GM23338 (cell line): ENCODE measurements around the gene FBRSL1. TPM values are rescaled to one million over a fixed set of nuclear protein-coding genes. Genes with fewer than 3 reads are reported as not detected.

Experiments used
- ATAC-seq: fragments of 200-7000 bp; cut with Tn5 transposase; 3 replicates; pipeline ENCODE4 v1.9.1; 2020
- DNase-seq: peaks from one replicate; pipeline ENCODE4 v3.0.0-alpha.2; 2015; ENCODE audit warnings: low spot score
- H2AFZ ChIP-seq: fragments of 200-600 bp; sonication (generic); 2 replicates; pipeline ENCODE4 v1.8.0; 2016; ENCODE audit warnings: antibody characterized with exemption, mild to moderate bottlenecking, moderate library complexity
- H3F3A ChIP-seq: fragments of 200-600 bp; sonication (generic); replicated peaks from 2 replicates; pipeline ENCODE4 v1.8.0; 2017; ENCODE audit warnings: antibody characterized with exemption, mixed run types, low read depth
- H3K27ac ChIP-seq: fragments of 200-600 bp; sonication (generic); 2 replicates; pipeline ENCODE4 v1.6.1; 2016; ENCODE audit warnings: low read depth
- H3K27me3 ChIP-seq: fragments of 200-600 bp; sonication (generic); 2 replicates; pipeline ENCODE4 v1.8.0; 2016; ENCODE audit warnings: mild to moderate bottlenecking, mixed run types, moderate library complexity; ENCODE audit not compliant: insufficient read depth
- H3K36me3 ChIP-seq: fragments of 200-600 bp; sonication (generic); 2 replicates; pipeline ENCODE4 v1.8.0; 2016; ENCODE audit warnings: mild to moderate bottlenecking; ENCODE audit not compliant: insufficient read depth
- H3K4me1 ChIP-seq: fragments of 200-600 bp; sonication (generic); 2 replicates; pipeline ENCODE4 v1.8.0; 2016; ENCODE audit warnings: mild to moderate bottlenecking, moderate library complexity; ENCODE audit not compliant: insufficient read depth
- H3K4me2 ChIP-seq: fragments of 200-600 bp; sonication (generic); 2 replicates; pipeline ENCODE4 v1.7.1; 2017; ENCODE audit warnings: mixed run types
- H3K4me3 ChIP-seq: fragments of 200-600 bp; sonication (generic); 2 replicates; pipeline ENCODE4 v1.6.1; 2016; ENCODE audit warnings: mixed run types
- H3K79me2 ChIP-seq: fragments of 200-600 bp; sonication (generic); replicated peaks from 2 replicates; pipeline ENCODE4 v1.8.0; 2017; ENCODE audit warnings: mild to moderate bottlenecking; ENCODE audit not compliant: insufficient read depth
- H3K9me2 ChIP-seq: fragments of 200-600 bp; sonication (generic); 2 replicates; pipeline ENCODE4 v1.8.0; 2017; ENCODE audit not compliant: insufficient read depth
- H4K20me1 ChIP-seq: fragments of 200-600 bp; sonication (generic); replicated peaks from 2 replicates; pipeline ENCODE4 v1.8.0; 2017; ENCODE audit warnings: mild to moderate bottlenecking; ENCODE audit not compliant: insufficient read depth
- H3K27ac Mint-ChIP-seq: 2 replicates; pipeline ENCODE4 v1.8.0; 2020; ENCODE audit warnings: inconsistent platforms, mild to moderate bottlenecking, moderate library complexity, mixed read lengths
- H3K27me3 Mint-ChIP-seq: 3 replicates; pipeline ENCODE4 v1.8.0; 2022; ENCODE audit warnings: low read depth, mild to moderate bottlenecking, moderate library complexity, mixed read lengths, inconsistent platforms; ENCODE audit not compliant: insufficient read depth, poor library complexity
- H3K36me3 Mint-ChIP-seq: 3 replicates; pipeline ENCODE4 v1.8.0; 2021; ENCODE audit warnings: low read depth, mild to moderate bottlenecking, inconsistent platforms, moderate library complexity, mixed read lengths
- H3K4me1 Mint-ChIP-seq: 3 replicates; pipeline ENCODE4 v1.8.0; 2020; ENCODE audit warnings: mild to moderate bottlenecking, inconsistent platforms, mixed read lengths
- H3K4me3 Mint-ChIP-seq: 3 replicates; pipeline ENCODE4 v1.8.0; 2021; ENCODE audit warnings: moderate library complexity, mild to moderate bottlenecking, inconsistent platforms, mixed read lengths
- H3K9me3 Mint-ChIP-seq: 3 replicates; pipeline ENCODE4 v1.8.0; 2020; ENCODE audit warnings: moderate library complexity, mild to moderate bottlenecking, inconsistent platforms, mixed read lengths
- CREB1 ChIP-seq: fragments of 250-450 bp; sonication (Bioruptor Pico); IDR thresholded peaks from 2 replicates; pipeline ENCODE4 v1.5.0; 2020; ENCODE audit warnings: low read depth, mild to moderate bottlenecking, moderate library complexity
- CTCF ChIP-seq, 2 experiments: fragments of 200-600 bp in 1 of 2; sonication (generic) in 1 of 2; conservative IDR thresholded peaks; 2 replicates each; pipeline versions ENCODE4 v1.5.1 to v1.6.1; 2016 to 2017; ENCODE audit warnings: antibody characterized with exemption in 2 of 2, low read depth in 2 of 2, mild to moderate bottlenecking in 2 of 2, moderate library complexity in 1 of 2
- ETS1 ChIP-seq: IDR thresholded peaks from 2 replicates; pipeline ENCODE4 v1.6.1; 2016; ENCODE audit warnings: antibody characterized with exemption
- EZH2 ChIP-seq: fragments of 200-600 bp; sonication (generic); IDR thresholded peaks from one replicate; pipeline ENCODE4 v1.8.0; 2017; ENCODE audit warnings: antibody characterized with exemption, mild to moderate bottlenecking, low read depth; ENCODE audit not compliant: unreplicated experiment
- EZH2phosphoT487 ChIP-seq: fragments of 200-600 bp; sonication (generic); IDR thresholded peaks from one replicate; pipeline ENCODE4 v1.8.1; 2018; ENCODE audit warnings: antibody characterized with exemption; ENCODE audit not compliant: unreplicated experiment
- JUNB ChIP-seq: IDR thresholded peaks from one replicate; pipeline ENCODE4 v1.6.1; 2016; ENCODE audit warnings: antibody characterized with exemption; ENCODE audit not compliant: unreplicated experiment
- NANOG ChIP-seq: IDR thresholded peaks from 2 replicates; pipeline ENCODE4 v1.6.1; 2016; ENCODE audit warnings: antibody characterized with exemption, borderline replicate concordance
- POLR2AphosphoS5 ChIP-seq: IDR thresholded peaks from 2 replicates; pipeline ENCODE4 v1.6.1; 2016; ENCODE audit warnings: antibody characterized with exemption, low read depth
- REST ChIP-seq: IDR thresholded peaks from one replicate; pipeline ENCODE4 v1.6.1; 2018; ENCODE audit warnings: antibody characterized with exemption; ENCODE audit not compliant: unreplicated experiment
- ZNF114 ChIP-seq: fragments of 250-450 bp; sonication (Bioruptor Pico); IDR thresholded peaks from 2 replicates; pipeline ENCODE4 v1.5.0; 2020; ENCODE audit warnings: mild to moderate bottlenecking, moderate library complexity
- ZNF462 ChIP-seq: fragments of 250-450 bp; sonication (Bioruptor Pico); IDR thresholded peaks from 2 replicates; pipeline ENCODE4 v1.5.0; 2020; ENCODE audit warnings: mild to moderate bottlenecking, moderate library complexity
- polyA plus RNA-seq: library from polyadenylated mRNA; unstranded; fragments of >200 nt; fragmentation: Nextera tagmentation; extraction: Ambion mirVana; gene quantifications from 2 replicates; pipeline ENCODE4 v1.2.1, GENCODE V29; 2016
- total RNA-seq: library from RNA; depleted of rRNA; stranded (reverse); fragments of >200 nt; shearing (Covaris generic); gene quantifications from 2 replicates; pipeline ENCODE4 v1.2.3, GENCODE V29; 2014

Gene FBRSL1
- total and polyA plus RNA-seq, 2 experiments from 2014 or later, result 37.8 to 89.8 TPM

- no peak for TF ChIP-seq ZNF462 (CRISPR knock-in tag)
- TF ChIP-seq EZH2phosphoT487, result no peak
- TF ChIP-seq ETS1, result no peak
- no peak for TF ChIP-seq POLR2AphosphoS5
- TF ChIP-seq NANOG, result no peak
Observed at GRCh38 chr12:132542661-132543060, 52.7 kb downstream of the FBRSL1 start (continued).

- no peak for ATAC-seq
- Mint-ChIP-seq H3K9me3 (peaks cover 3% of the 10 kb centered on the region; the same call in 2 of the 3 replicates), H3K4me1 (no peaks in the 10 kb centered on the region; the same call in 1 of the 3 replicates), H3K27me3 (peaks cover 53% of the 10 kb centered on the region), H3K27ac (no peak overlapping the region), H3K36me3 (no peaks in the 10 kb centered on the region), H3K4me3 (no peak overlapping the region)
- H3K27ac ChIP-seq, result no peak overlapping the region
- no peaks in the 10 kb centered on the region for H4K20me1 ChIP-seq
- peaks cover 86% of the 10 kb centered on the region for H3K27me3 ChIP-seq
- no peak overlapping the region for H2AFZ ChIP-seq
- TF ChIP-seq EZH2 (no peak), CTCF (conservative IDR thresholded peaks at IDR 0.05; ENCODE audit: low read depth in 2 of 2) (no peak), POLR2AphosphoS5 (no peak), CREB1 (CRISPR knock-in tag) (no peak), ZNF114 (no peak), JUNB (no peak), EZH2phosphoT487 (no peak), REST (no peak)
- no peaks in the 10 kb centered on the region for H3K79me2 ChIP-seq
- no peak overlapping the region for H3K4me3 ChIP-seq
- H3K9me2 ChIP-seq, result peaks cover 3% of the 10 kb centered on the region; the same call in 1 of the 2 replicates
- no peaks in the 10 kb centered on the region for H3F3A ChIP-seq
- no peaks in the 10 kb centered on the region for H3K4me1 ChIP-seq
- no peaks in the 10 kb centered on the region for H3K36me3 ChIP-seq
- no peak for DNase-seq
- no peak overlapping the region for H3K4me2 ChIP-seq
Observed at GRCh38 chr12:132543298-132544079, 53.5 kb downstream of the FBRSL1 start.
